Bronchial epithelial cell (primary cell): ENCODE results near the gene NDUFAF3. TPM values are rescaled to one million over a fixed set of nuclear protein-coding genes. Genes with fewer than 3 reads are reported as not detected.

ENCODE experiments used
- total RNA-seq: library from RNA; depleted of rRNA; stranded (reverse); fragments of >200 nt; gene quantifications from 2 replicates; pipeline ENCODE4 v1.2.1, GENCODE V29; 2014

The NDUFAF3 gene
- total RNA-seq, 1 donor from 2014 or later: 36.3 TPM

Other genes starting within 250 kb of the NDUFAF3 start
- 28.7 and 32.9 TPM in 2 replicates for gene PRKAR2A, start 174.2 kb upstream of the NDUFAF3 start, total RNA-seq
- 9.5 and 11.8 TPM in 2 replicates for gene SLC25A20, start 123.2 kb upstream of the NDUFAF3 start, total RNA-seq
- gene ARIH2, start 103.3 kb upstream of the NDUFAF3 start, total RNA-seq: 119 and 124 TPM in 2 replicates
- 15.8 and 28.7 TPM in 2 replicates for gene P4HTM, start 31.9 kb upstream of the NDUFAF3 start, total RNA-seq
- 31.5 and 61.1 TPM in 2 replicates for gene WDR6, start 14.7 kb upstream of the NDUFAF3 start, total RNA-seq
- 34.2 and 44.0 TPM in 2 replicates for gene DALRD3, start 3.5 kb upstream of the NDUFAF3 start, total RNA-seq
- gene IMPDH2, start 7.3 kb downstream of the NDUFAF3 start, total RNA-seq: 270 and 478 TPM in 2 replicates
- gene QRICH1, start 72.0 kb downstream of the NDUFAF3 start, total RNA-seq: 39.2 and 52.0 TPM in 2 replicates
- 138 and 232 TPM in 2 replicates for gene QARS1, start 82.6 kb downstream of the NDUFAF3 start, total RNA-seq
- gene USP19, start 98.7 kb downstream of the NDUFAF3 start, total RNA-seq: 39.5 and 44.4 TPM in 2 replicates
- gene LAMB2, start 110.9 kb downstream of the NDUFAF3 start, total RNA-seq: 174 and 189 TPM in 2 replicates
- gene CCDC71, start 144.2 kb downstream of the NDUFAF3 start, total RNA-seq: 19.1 and 19.5 TPM in 2 replicates
- gene KLHDC8B, start 149.5 kb downstream of the NDUFAF3 start, total RNA-seq: 37.9 and 95.5 TPM in 2 replicates